Right lobe of liver (tissue), 4 donors: Measurements from ENCODE around the gene INS.

Experiments used
- POLR2A ChIP-seq: fragments of 450-650 bp; IDR thresholded peaks from one replicate; pipeline ENCODE4 v1.6.1; 2017; ENCODE audit warnings: antibody characterized with exemption, mild to moderate bottlenecking
- TF ChIP-seq, protein P1 (sequence below), 4 donors: fragments of 200-600 bp in 3 of 4; fragments of 450-650 bp in 1 of 4; IDR thresholded peaks; one replicate each; pipeline versions ENCODE4 v1.5.1 to v1.8.0; 2016 to 2022; ENCODE audit warnings: antibody characterized with exemption in 4 of 4, mild to moderate bottlenecking in 2 of 4
- donor health status: DM: no; HTN: no; CAD: no.
- donor health status: DM: no; HTN: no; CAD: no.
- donor health status: DM: no; HTN: yes; CAD: no.

GRCh38 chr11:2133241-2134021, 27.6 kb downstream of the INS start:
- no peak for TF ChIP-seq POLR2A
- TF ChIP-seq, protein P1, sequence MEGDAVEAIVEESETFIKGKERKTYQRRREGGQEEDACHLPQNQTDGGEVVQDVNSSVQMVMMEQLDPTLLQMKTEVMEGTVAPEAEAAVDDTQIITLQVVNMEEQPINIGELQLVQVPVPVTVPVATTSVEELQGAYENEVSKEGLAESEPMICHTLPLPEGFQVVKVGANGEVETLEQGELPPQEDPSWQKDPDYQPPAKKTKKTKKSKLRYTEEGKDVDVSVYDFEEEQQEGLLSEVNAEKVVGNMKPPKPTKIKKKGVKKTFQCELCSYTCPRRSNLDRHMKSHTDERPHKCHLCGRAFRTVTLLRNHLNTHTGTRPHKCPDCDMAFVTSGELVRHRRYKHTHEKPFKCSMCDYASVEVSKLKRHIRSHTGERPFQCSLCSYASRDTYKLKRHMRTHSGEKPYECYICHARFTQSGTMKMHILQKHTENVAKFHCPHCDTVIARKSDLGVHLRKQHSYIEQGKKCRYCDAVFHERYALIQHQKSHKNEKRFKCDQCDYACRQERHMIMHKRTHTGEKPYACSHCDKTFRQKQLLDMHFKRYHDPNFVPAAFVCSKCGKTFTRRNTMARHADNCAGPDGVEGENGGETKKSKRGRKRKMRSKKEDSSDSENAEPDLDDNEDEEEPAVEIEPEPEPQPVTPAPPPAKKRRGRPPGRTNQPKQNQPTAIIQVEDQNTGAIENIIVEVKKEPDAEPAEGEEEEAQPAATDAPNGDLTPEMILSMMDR (IDR thresholded peaks at IDR 0.05): no peak
